ENCODE data around the gene KLK11.

KLK11 gene

GRCh38 chr19:51018745-51019543, 7.5 kb downstream of the KLK11 start:
- H3K36me3 ChIP-seq = no peaks in the 10 kb centered on the region
- no peak overlapping the region for H3K27ac ChIP-seq
- DNase-seq = no peak
- TF ChIP-seq, protein P1, sequence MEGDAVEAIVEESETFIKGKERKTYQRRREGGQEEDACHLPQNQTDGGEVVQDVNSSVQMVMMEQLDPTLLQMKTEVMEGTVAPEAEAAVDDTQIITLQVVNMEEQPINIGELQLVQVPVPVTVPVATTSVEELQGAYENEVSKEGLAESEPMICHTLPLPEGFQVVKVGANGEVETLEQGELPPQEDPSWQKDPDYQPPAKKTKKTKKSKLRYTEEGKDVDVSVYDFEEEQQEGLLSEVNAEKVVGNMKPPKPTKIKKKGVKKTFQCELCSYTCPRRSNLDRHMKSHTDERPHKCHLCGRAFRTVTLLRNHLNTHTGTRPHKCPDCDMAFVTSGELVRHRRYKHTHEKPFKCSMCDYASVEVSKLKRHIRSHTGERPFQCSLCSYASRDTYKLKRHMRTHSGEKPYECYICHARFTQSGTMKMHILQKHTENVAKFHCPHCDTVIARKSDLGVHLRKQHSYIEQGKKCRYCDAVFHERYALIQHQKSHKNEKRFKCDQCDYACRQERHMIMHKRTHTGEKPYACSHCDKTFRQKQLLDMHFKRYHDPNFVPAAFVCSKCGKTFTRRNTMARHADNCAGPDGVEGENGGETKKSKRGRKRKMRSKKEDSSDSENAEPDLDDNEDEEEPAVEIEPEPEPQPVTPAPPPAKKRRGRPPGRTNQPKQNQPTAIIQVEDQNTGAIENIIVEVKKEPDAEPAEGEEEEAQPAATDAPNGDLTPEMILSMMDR (IDR thresholded peaks at IDR 0.05) = no peak
- intact Hi-C loops (cut with DNase I; ENCODE audit: low total_unique reads) = no loop called here
- peaks cover 0 to 20% (median 9%) of the 10 kb centered on the region in 4 donors for H3K4me1 ChIP-seq
- peaks cover 0 to 73% of the 10 kb centered on the region in 2 donors for H3K27me3 ChIP-seq
- H3K4me3 ChIP-seq = peak overlapping the region in 1 of 2 donors; percentile 6
- no peaks in the 10 kb centered on the region for H3K9me3 ChIP-seq

DNA sequence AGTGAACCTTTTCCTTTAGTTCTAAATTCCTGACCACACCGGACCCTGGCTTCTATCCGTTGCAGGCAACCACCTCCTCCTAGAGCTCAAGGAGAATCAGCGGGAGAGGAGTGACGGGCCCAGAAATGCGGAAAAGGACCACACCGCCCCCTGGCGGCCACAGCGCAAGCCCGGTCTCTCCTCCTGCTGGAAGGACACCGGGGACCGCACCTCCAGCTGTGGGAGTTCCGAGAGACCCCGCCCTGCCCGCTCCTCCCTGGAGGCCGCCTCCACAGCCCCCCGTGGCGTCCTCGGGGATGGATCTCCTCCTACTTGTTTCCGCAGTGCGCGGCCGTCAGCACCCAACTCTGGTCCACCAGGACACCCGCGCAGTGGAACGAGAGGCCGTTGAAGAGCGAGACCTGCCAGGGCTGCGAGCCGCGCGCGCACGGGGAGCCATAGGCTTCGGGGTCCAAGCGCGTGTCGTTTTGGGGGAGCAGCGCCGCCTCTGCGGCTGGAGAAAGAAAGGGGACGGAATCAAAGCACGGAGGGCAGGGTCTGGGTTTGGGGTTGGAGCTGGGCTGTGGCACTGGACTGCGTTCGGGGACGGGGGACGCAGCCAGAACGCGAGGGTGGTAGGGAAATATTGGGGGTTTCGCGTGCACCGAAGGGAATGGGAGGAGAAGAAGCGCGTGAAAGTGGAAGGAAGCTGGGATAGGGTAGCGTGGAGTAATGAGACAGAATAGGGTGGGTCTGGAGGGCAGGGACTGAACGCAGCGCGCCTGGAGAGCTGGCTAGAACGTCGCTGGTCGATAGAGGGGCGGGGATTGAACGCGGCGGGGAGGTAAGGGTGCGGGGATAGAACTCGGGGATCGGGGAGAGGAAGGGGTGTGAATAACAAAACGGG, 9.4 kb downstream of the KLK11 start:
- TF ChIP-seq, protein P1 (IDR thresholded peaks at IDR 0.05) = peak in 1 of 2 experiments; percentile 18
- H3K9me3 ChIP-seq = no peaks in the 10 kb centered on the region
- no peak overlapping the region for H3K4me3 ChIP-seq
- no peak overlapping the region for H3K27ac ChIP-seq
- intact Hi-C loops (cut with DNase I; ENCODE audit: low total_unique reads) = no loop called here
- H3K4me1 ChIP-seq = peaks cover 0 to 20% (median 9%) of the 10 kb centered on the region in 4 donors
- DNase-seq = no peak
- H3K27me3 ChIP-seq = peaks cover 0 to 62% of the 10 kb centered on the region in 2 donors
- H3K36me3 ChIP-seq = no peaks in the 10 kb centered on the region

GRCh38 chr19:51015691-51016267, 10.6 kb downstream of the KLK11 start:
- no peaks in the 10 kb centered on the region for H3K36me3 ChIP-seq
- H3K9me3 ChIP-seq = no peaks in the 10 kb centered on the region
- no peak for DNase-seq
- TF ChIP-seq, protein P1 (IDR thresholded peaks at IDR 0.05) = no peak
- no peak overlapping the region for H3K27ac ChIP-seq
- no peak overlapping the region for H3K4me3 ChIP-seq
- H3K4me1 ChIP-seq = peaks cover 0 to 20% (median 9%) of the 10 kb centered on the region in 4 donors
- intact Hi-C loops (cut with DNase I; ENCODE audit: low total_unique reads) = no loop called here
- H3K27me3 ChIP-seq = peaks cover 0 to 67% of the 10 kb centered on the region in 2 donors

DNA sequence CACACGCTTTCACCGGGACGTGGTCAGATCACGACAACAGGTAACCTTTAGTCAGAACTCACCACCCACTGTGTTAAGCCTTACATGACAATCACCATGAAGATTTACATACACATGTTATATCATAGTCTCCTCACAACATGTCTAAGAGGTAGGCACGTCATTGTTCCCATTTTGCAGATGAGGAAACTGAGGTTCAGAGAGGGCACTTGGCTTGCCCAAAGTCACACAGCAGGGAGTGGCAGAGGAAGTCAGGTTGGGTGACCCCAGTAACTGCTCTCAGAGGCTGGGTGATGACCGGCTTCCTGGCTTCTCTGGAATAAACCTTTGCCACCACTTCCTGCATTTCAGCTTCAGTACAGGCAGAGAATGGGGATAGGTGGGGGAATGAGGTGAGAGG, 12.2 kb downstream of the KLK11 start:
- H3K27me3 ChIP-seq = peaks cover 0 to 60% of the 10 kb centered on the region in 2 donors
- no peaks in the 10 kb centered on the region for H3K36me3 ChIP-seq
- H3K4me3 ChIP-seq = no peak overlapping the region
- TF ChIP-seq, protein P1 (IDR thresholded peaks at IDR 0.05) = no peak
- no peaks in the 10 kb centered on the region for H3K9me3 ChIP-seq
- H3K27ac ChIP-seq = no peak overlapping the region
- DNase-seq = no peak
- peaks cover 0 to 15% (median 7%) of the 10 kb centered on the region in 4 donors for H3K4me1 ChIP-seq
- intact Hi-C loops (cut with DNase I; ENCODE audit: low total_unique reads) = no loop called here

DNA sequence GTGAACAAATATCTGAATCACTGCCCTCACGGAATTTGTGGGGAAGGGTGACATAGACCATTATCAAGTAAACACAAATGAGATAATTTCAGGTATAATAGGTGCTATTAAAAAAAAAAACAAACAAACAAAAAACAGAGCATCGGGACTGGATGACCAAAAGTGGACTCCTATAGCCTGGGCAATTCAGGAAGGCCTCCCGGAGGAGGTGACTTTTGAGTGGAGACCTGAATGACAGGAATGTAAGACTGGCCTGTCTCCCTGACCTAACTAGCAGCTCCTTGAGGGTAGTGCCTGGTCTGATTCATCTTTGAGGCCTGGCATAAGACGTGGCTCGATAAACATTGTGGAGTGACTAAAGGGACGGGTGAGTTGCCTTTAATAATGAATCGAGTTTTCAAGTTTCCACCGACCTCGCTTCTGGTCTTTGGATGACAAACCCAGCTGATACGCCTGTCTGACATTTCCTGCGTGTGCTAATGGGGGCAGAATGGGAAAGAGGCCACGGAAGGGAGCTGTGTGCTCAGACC, 13.7 kb downstream of the KLK11 start:
- no peak for DNase-seq
- H3K36me3 ChIP-seq = no peaks in the 10 kb centered on the region
- no peaks in the 10 kb centered on the region for H3K9me3 ChIP-seq
- intact Hi-C loops (cut with DNase I; ENCODE audit: low total_unique reads) = no loop called here
- peaks cover 0 to 51% of the 10 kb centered on the region in 2 donors for H3K27me3 ChIP-seq
- peaks cover 0 to 8% (median 4%) of the 10 kb centered on the region in 4 donors for H3K4me1 ChIP-seq
- no peak overlapping the region for H3K27ac ChIP-seq
- TF ChIP-seq, protein P1 (IDR thresholded peaks at IDR 0.05) = no peak
- H3K4me3 ChIP-seq = no peak overlapping the region

Data from tibial artery (tissue), 4 donors.